ENCODE results near the gene NCBP3. TPM values are rescaled to one million over a fixed set of nuclear protein-coding genes. Genes with fewer than 3 reads are reported as not detected.

NCBP3 gene, protein sequence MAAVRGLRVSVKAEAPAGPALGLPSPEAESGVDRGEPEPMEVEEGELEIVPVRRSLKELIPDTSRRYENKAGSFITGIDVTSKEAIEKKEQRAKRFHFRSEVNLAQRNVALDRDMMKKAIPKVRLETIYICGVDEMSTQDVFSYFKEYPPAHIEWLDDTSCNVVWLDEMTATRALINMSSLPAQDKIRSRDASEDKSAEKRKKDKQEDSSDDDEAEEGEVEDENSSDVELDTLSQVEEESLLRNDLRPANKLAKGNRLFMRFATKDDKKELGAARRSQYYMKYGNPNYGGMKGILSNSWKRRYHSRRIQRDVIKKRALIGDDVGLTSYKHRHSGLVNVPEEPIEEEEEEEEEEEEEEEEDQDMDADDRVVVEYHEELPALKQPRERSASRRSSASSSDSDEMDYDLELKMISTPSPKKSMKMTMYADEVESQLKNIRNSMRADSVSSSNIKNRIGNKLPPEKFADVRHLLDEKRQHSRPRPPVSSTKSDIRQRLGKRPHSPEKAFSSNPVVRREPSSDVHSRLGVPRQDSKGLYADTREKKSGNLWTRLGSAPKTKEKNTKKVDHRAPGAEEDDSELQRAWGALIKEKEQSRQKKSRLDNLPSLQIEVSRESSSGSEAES
- total RNA-seq (2014; rRNA removed; shearing (Covaris generic); ENCODE audit: low replicate concordance) = 10.1 and 17.0 TPM in 2 replicates

- H3K27ac ChIP-seq (ENCODE audit: low read length) = peak within 1 kb of the TSS; percentile 17; the same call in 1 of the 2 replicates
- H2AFZ ChIP-seq (ENCODE audit: low read length) = peak within 1 kb of the TSS; percentile 99
- H3K27me3 ChIP-seq (ENCODE audit: low read length) = no peaks in the 10 kb centered on the region
- peaks cover 16% of the 10 kb centered on the region for H3K4me1 ChIP-seq (ENCODE audit: low read length)
- peak; percentile 98 for DNase-seq
- peaks cover 28% of the 10 kb centered on the region for H3K79me2 ChIP-seq (ENCODE audit: low read length)
- peak within 1 kb of the TSS; percentile 97 for H3K9ac ChIP-seq (ENCODE audit: low read length)
- H3K4me2 ChIP-seq (ENCODE audit: low read depth, low read length, poor library complexity, severe bottlenecking) = peak within 1 kb of the TSS; percentile 82
- peaks cover 9% of the 10 kb centered on the region for H4K20me1 ChIP-seq (ENCODE audit: insufficient read depth, low read depth, low read length)
- peaks cover 3% of the 10 kb centered on the region; the same call in 1 of the 2 replicates for H3K36me3 ChIP-seq (ENCODE audit: insufficient read depth, low read length)
- no peaks in the 10 kb centered on the region for H3K9me2 ChIP-seq (replicated peaks; ENCODE audit: insufficient read depth, low read length)
- peak within 1 kb of the TSS; percentile 97 for H3K4me3 ChIP-seq (ENCODE audit: low read length)
- no peaks in the 10 kb centered on the region for H3K9me3 ChIP-seq (ENCODE audit: low read length)
Measured at GRCh38 chr17:3845621-3846436, at the start of gene NCBP3. Gene NCBP3 (minus strand): TSS chr17:3846246. CDS start chr17:3846223, 23 bp downstream.

DNA sequence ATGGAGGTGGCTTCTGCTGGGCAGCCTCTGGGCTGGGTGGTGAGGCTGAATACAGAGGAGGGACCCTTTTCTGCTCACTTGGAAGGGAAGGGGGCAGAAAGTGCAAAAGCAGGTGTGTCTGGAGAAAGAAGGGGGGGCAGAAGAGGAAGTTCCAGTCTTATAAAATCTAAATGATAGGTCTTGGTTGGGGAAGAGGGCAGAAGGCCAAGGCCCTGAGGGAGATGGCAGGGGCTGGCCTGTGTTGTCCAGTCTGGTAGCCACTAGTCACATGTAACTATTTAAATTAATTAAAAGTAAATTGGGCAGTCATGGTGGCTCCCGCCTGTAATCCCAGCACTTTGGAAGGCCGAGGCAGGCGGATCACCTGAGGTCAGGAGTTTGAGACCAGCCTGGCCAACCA is 49.3 kb upstream of the NCBP3 start:
- no peaks in the 10 kb centered on the region for H3K9me2 ChIP-seq (replicated peaks; ENCODE audit: insufficient read depth, low read length)
- no peaks in the 10 kb centered on the region for H3K27me3 ChIP-seq (ENCODE audit: low read length)
- H3K36me3 ChIP-seq (ENCODE audit: insufficient read depth, low read length) = no peaks in the 10 kb centered on the region
- H3K4me1 ChIP-seq (ENCODE audit: low read length) = peaks cover 25% of the 10 kb centered on the region
- H3K9me3 ChIP-seq (ENCODE audit: low read length) = no peaks in the 10 kb centered on the region
- no peak overlapping the region for H3K4me3 ChIP-seq (ENCODE audit: low read length)
- DNase-seq = no peak
- H4K20me1 ChIP-seq (ENCODE audit: insufficient read depth, low read depth, low read length) = peaks cover 11% of the 10 kb centered on the region; the same call in 1 of the 2 replicates
- no peak overlapping the region for H2AFZ ChIP-seq (ENCODE audit: low read length)
- H3K4me2 ChIP-seq (ENCODE audit: low read depth, low read length, poor library complexity, severe bottlenecking) = no peak overlapping the region
- H3K9ac ChIP-seq (ENCODE audit: low read length) = no peak overlapping the region
- no peaks in the 10 kb centered on the region for H3K79me2 ChIP-seq (ENCODE audit: low read length)
- H3K27ac ChIP-seq (ENCODE audit: low read length) = no peak overlapping the region

DNA sequence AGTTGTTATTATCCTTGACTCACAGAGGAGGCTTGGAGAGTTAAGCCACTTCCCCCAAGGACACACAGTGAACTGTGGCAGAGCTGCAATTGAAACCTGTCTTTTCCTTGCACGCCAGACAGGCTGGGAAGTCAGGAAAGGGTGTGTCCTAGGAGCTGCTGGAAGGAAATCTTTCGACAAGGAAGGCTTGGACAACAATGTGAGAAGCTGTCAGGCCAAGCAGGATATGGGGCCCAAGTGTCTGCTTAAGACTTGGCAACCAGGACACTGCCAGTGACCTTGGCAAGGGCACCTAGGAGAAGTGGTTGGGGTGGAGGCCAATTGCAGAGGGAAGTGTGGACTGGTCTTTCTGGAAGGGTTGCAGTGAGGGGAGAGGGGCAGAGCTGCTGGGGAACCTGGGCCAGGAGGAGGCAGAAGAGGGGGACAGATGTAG is 48.9 kb upstream of the NCBP3 start:
- Histone ChIP-seq H3K9ac (ENCODE audit: low read length) (no peak overlapping the region), H2AFZ (ENCODE audit: low read length) (no peak overlapping the region)

DNA sequence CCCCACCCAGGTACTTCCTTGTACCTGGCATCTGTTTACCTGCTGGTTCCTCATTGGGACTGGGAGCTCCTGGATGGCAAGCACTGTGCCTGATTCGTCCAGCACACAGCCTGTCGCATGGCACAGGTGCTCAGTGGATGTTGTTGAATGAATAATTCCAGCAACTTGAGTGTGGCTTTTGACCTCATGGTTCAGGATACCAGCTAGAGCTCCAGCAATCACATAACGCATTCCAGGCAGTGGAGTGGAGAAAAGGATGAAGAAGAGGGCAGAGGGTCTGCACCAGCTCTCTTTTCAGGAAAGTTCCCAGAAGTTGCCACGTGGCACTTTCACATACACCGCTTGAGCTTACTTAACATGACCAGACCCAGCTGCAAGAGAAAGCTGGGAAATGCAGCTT is 48.1 kb upstream of the NCBP3 start:
- Histone ChIP-seq H3K9me2 (replicated peaks; ENCODE audit: insufficient read depth, low read length) (no peaks in the 10 kb centered on the region), H3K4me1 (ENCODE audit: low read length) (peaks cover 34% of the 10 kb centered on the region), H3K27me3 (ENCODE audit: low read length) (no peaks in the 10 kb centered on the region), H3K4me2 (ENCODE audit: low read depth, low read length, poor library complexity, severe bottlenecking) (no peak overlapping the region), H3K9ac (ENCODE audit: low read length) (no peak overlapping the region), H3K9me3 (ENCODE audit: low read length) (no peaks in the 10 kb centered on the region), H3K27ac (ENCODE audit: low read length) (no peak overlapping the region), H3K79me2 (ENCODE audit: low read length) (no peaks in the 10 kb centered on the region), H2AFZ (ENCODE audit: low read length) (no peak overlapping the region), H3K36me3 (ENCODE audit: insufficient read depth, low read length) (no peaks in the 10 kb centered on the region), H4K20me1 (ENCODE audit: insufficient read depth, low read depth, low read length) (peaks cover 11% of the 10 kb centered on the region; the same call in 1 of the 2 replicates), H3K4me3 (ENCODE audit: low read length) (no peak overlapping the region)
- no peak for DNase-seq

More for the DNA sequence above, 48.9 kb upstream of the NCBP3 start:
- H3K27me3 ChIP-seq (ENCODE audit: low read length) = no peaks in the 10 kb centered on the region
- H3K9me2 ChIP-seq (replicated peaks; ENCODE audit: insufficient read depth, low read length) = no peaks in the 10 kb centered on the region
- H3K4me1 ChIP-seq (ENCODE audit: low read length) = peaks cover 30% of the 10 kb centered on the region
- H3K27ac ChIP-seq (ENCODE audit: low read length) = no peak overlapping the region
- H3K36me3 ChIP-seq (ENCODE audit: insufficient read depth, low read length) = no peaks in the 10 kb centered on the region
- H4K20me1 ChIP-seq (ENCODE audit: insufficient read depth, low read depth, low read length) = peaks cover 11% of the 10 kb centered on the region; the same call in 1 of the 2 replicates
- no peak overlapping the region for H3K4me2 ChIP-seq (ENCODE audit: low read depth, low read length, poor library complexity, severe bottlenecking)
- H3K9me3 ChIP-seq (ENCODE audit: low read length) = no peaks in the 10 kb centered on the region
- no peak overlapping the region for H3K4me3 ChIP-seq (ENCODE audit: low read length)
- H3K79me2 ChIP-seq (ENCODE audit: low read length) = no peaks in the 10 kb centered on the region
- DNase-seq = no peak

GRCh38 chr17:3893720-3894116 is 47.7 kb upstream of the NCBP3 start:
- no peak overlapping the region; the same call in 1 of the 2 replicates for H3K4me3 ChIP-seq (ENCODE audit: low read length)
- H2AFZ ChIP-seq (ENCODE audit: low read length) = no peak overlapping the region
- no peaks in the 10 kb centered on the region for H3K27me3 ChIP-seq (ENCODE audit: low read length)
- peaks cover 34% of the 10 kb centered on the region for H3K4me1 ChIP-seq (ENCODE audit: low read length)
- no peaks in the 10 kb centered on the region for H3K36me3 ChIP-seq (ENCODE audit: insufficient read depth, low read length)
- no peaks in the 10 kb centered on the region for H3K79me2 ChIP-seq (ENCODE audit: low read length)
- H3K4me2 ChIP-seq (ENCODE audit: low read depth, low read length, poor library complexity, severe bottlenecking) = peak overlapping the region; percentile 86
- no peak for DNase-seq
- no peak overlapping the region for H3K27ac ChIP-seq (ENCODE audit: low read length)
- no peaks in the 10 kb centered on the region for H3K9me3 ChIP-seq (ENCODE audit: low read length)
- peaks cover 11% of the 10 kb centered on the region; the same call in 1 of the 2 replicates for H4K20me1 ChIP-seq (ENCODE audit: insufficient read depth, low read depth, low read length)
- H3K9me2 ChIP-seq (replicated peaks; ENCODE audit: insufficient read depth, low read length) = no peaks in the 10 kb centered on the region
- no peak overlapping the region for H3K9ac ChIP-seq (ENCODE audit: low read length)

DNA sequence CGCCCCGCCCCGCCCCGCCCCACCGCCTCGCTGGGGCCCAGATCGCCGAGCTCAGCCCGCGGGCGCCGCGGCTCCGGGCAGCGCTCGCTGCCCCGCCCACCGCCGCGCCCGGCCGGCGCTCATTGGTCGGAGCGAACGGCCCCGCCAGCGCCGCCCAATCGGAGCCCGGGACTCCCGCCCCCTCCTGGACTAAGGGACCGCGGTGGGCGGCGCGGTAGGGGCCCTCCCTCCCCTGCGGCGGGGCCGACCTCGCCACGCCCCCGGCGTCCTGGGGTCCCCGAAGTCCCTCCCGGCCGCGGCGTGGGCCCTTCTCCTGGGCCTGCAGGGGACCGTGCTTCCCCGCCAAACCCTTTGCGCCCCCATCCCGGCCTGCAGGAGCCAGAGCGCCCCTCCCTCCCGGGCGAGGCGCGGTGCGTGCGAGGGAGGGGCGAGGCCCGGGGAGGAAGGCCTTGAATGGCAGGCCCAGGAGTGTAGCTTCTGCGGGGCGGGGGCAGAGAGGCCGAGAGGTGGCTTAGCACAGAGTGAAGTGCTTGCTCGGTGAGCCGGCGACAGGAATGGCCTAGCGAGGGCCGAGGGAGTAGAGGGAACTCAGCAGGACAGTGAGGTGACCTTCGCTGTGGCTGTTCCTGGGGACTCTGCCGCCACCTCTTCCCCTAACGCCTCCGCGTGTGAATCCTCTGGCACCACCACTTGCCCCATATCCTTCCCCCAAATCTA is 47.1 kb upstream of the NCBP3 start, which contains the start of gene CAMKK1:
Gene CAMKK1 (minus strand): TSS at position 51 of the 717 bp plus-strand sequence. CDS start 7,366 bp downstream, outside the sequence.
- no peaks in the 10 kb centered on the region for H3K9me3 ChIP-seq (ENCODE audit: low read length)
- H3K4me3 ChIP-seq (ENCODE audit: low read length) = peak within 1 kb of the TSS; percentile 74
- H3K4me2 ChIP-seq (ENCODE audit: low read depth, low read length, poor library complexity, severe bottlenecking) = peak within 1 kb of the TSS; percentile 86
- H3K27me3 ChIP-seq (ENCODE audit: low read length) = no peaks in the 10 kb centered on the region
- H3K36me3 ChIP-seq (ENCODE audit: insufficient read depth, low read length) = no peaks in the 10 kb centered on the region
- no peaks in the 10 kb centered on the region for H3K79me2 ChIP-seq (ENCODE audit: low read length)
- peaks cover 34% of the 10 kb centered on the region for H3K4me1 ChIP-seq (ENCODE audit: low read length)
- DNase-seq = peak; percentile 96
- H3K27ac ChIP-seq (ENCODE audit: low read length) = no peak within 1 kb of the TSS
- no peaks in the 10 kb centered on the region for H3K9me2 ChIP-seq (replicated peaks; ENCODE audit: insufficient read depth, low read length)
- peak within 1 kb of the TSS; percentile 86 for H2AFZ ChIP-seq (ENCODE audit: low read length)
- H4K20me1 ChIP-seq (ENCODE audit: insufficient read depth, low read depth, low read length) = peaks cover 11% of the 10 kb centered on the region; the same call in 1 of the 2 replicates
- peak within 1 kb of the TSS; percentile 62 for H3K9ac ChIP-seq (ENCODE audit: low read length)

- Histone ChIP-seq H3K9me2 (replicated peaks; ENCODE audit: insufficient read depth, low read length) (no peaks in the 10 kb centered on the region), H3K4me3 (ENCODE audit: low read length) (peak overlapping the region; percentile 67), H3K9ac (ENCODE audit: low read length) (peak overlapping the region; percentile 54), H3K36me3 (ENCODE audit: insufficient read depth, low read length) (no peaks in the 10 kb centered on the region), H4K20me1 (ENCODE audit: insufficient read depth, low read depth, low read length) (peaks cover 11% of the 10 kb centered on the region; the same call in 1 of the 2 replicates), H3K27ac (ENCODE audit: low read length) (no peak overlapping the region), H3K4me2 (ENCODE audit: low read depth, low read length, poor library complexity, severe bottlenecking) (peak overlapping the region; percentile 78), H2AFZ (ENCODE audit: low read length) (peak overlapping the region; percentile 69), H3K27me3 (ENCODE audit: low read length) (no peaks in the 10 kb centered on the region), H3K9me3 (ENCODE audit: low read length) (no peaks in the 10 kb centered on the region), H3K79me2 (ENCODE audit: low read length) (no peaks in the 10 kb centered on the region), H3K4me1 (ENCODE audit: low read length) (peaks cover 34% of the 10 kb centered on the region)
- DNase-seq = peak; percentile 52
Measured at GRCh38 chr17:3892095-3892998, 46.3 kb upstream of the NCBP3 start.

Measured in Karpas-422 (cell line).